Activated B cell treated with CpG ODN at 0.5 μM for 24 hours (primary cell): Measurements from ENCODE around the gene ZSWIM6. TPM values are rescaled to one million over a fixed set of nuclear protein-coding genes. Genes with fewer than 3 reads are reported as not detected.

ENCODE experiments used
- ATAC-seq: fragments of 200-7000 bp; cut with Tn5 transposase; one replicate; pipeline ENCODE4 v1.10.0; 2021; ENCODE audit warnings: low read depth, mild to moderate bottlenecking, moderate library complexity
- CTCF ChIA-PET: fragments of 350-600 bp; sonication (Branson Sonifier 250); formaldehyde crosslinking; loops from one replicate; lab custom pipeline; 2021; ENCODE audit warnings: antibody characterized with exemption; lab: Charles Lee
- POLR2A ChIA-PET: fragments of 350-600 bp; sonication (Branson Sonifier 250); formaldehyde crosslinking; loops from one replicate; lab custom pipeline; 2021; ENCODE audit warnings: antibody characterized with exemption; lab: Charles Lee
- DNase-seq: peaks from one replicate; pipeline ENCODE4 v3.0.0; 2022
- H3K27ac Mint-ChIP-seq: one replicate; pipeline ENCODE4 v1.8.0; 2020; ENCODE audit warnings: mixed read lengths
- H3K27me3 Mint-ChIP-seq: one replicate; pipeline ENCODE4 v1.8.0; 2021; ENCODE audit warnings: mixed read lengths
- H3K36me3 Mint-ChIP-seq: one replicate; pipeline ENCODE4 v1.8.0; 2021; ENCODE audit warnings: low read depth, mixed read lengths
- H3K4me1 Mint-ChIP-seq: one replicate; pipeline ENCODE4 v1.8.0; 2021; ENCODE audit warnings: mixed read lengths
- H3K4me3 Mint-ChIP-seq: one replicate; pipeline ENCODE4 v1.8.0; 2020; ENCODE audit warnings: mild to moderate bottlenecking, mixed read lengths
- H3K9me3 Mint-ChIP-seq: one replicate; pipeline ENCODE4 v1.8.0; 2020; ENCODE audit warnings: mixed read lengths
- CTCF ChIP-seq: fragments of 200-600 bp; IDR thresholded peaks from one replicate; pipeline ENCODE4 v1.8.0; 2022; ENCODE audit warnings: antibody characterized with exemption, mild to moderate bottlenecking
- intact Hi-C: fragments of 100-400 bp; cut with micrococcal nuclease; formaldehyde crosslinking; loops from one replicate; pipeline ENCODE4 v1.15.1; 2024
- total RNA-seq: library from RNA; stranded (reverse); gene quantifications from 2 replicates; pipeline ENCODE4 v1.2.3, GENCODE V29; 2022

Gene ZSWIM6
- total RNA-seq, 1 donor from 2014 or later, result 8.5 TPM

- intact Hi-C loops, result loop anchor here (1.0 kb wide), 1 partner anchor 12 kb away; no protein-coding TSS in a partner anchor
- TF ChIP-seq CTCF, result no peak
- H3K27ac Mint-ChIP-seq, result peak overlapping the region; percentile 39
- no peaks in the 10 kb centered on the region for H3K9me3 Mint-ChIP-seq
- no peaks in the 10 kb centered on the region for H3K36me3 Mint-ChIP-seq
- peak overlapping the region; percentile 66 for H3K4me3 Mint-ChIP-seq
- ATAC-seq (peak; percentile 85), DNase-seq (no peak)
- H3K4me1 Mint-ChIP-seq, result peaks cover 25% of the 10 kb centered on the region
- H3K27me3 Mint-ChIP-seq, result peaks cover 6% of the 10 kb centered on the region
- CTCF ChIA-PET, result no interaction called here
- POLR2A ChIA-PET, result interaction anchor here (0.6 to 3.6 kb wide), 2 partner anchors 11 to 18 kb away, joined by 4 to 33 read pairs; partner anchors contain the start of gene ZSWIM6
Measured at GRCh38 chr5:61319388-61320146, 12.5 kb upstream of the ZSWIM6 start.

- ChIA-PET POLR2A (interaction anchor here (3.6 kb wide), 1 partner anchor 10 kb away, joined by 33 read pairs; the partner anchor contains the start of gene ZSWIM6), CTCF (no interaction called here)
- no peak for TF ChIP-seq CTCF
- intact Hi-C loops, result no loop called here
- Mint-ChIP-seq H3K4me1 (peaks cover 25% of the 10 kb centered on the region), H3K27me3 (peaks cover 11% of the 10 kb centered on the region), H3K9me3 (no peaks in the 10 kb centered on the region), H3K36me3 (no peaks in the 10 kb centered on the region), H3K4me3 (no peak overlapping the region), H3K27ac (no peak overlapping the region)
- ATAC-seq, result no peak
- DNase-seq, result no peak
Measured at GRCh38 chr5:61320860-61321259, 11.2 kb upstream of the ZSWIM6 start.

- no peak overlapping the region for H3K27ac Mint-ChIP-seq
- peaks cover 11% of the 10 kb centered on the region for H3K27me3 Mint-ChIP-seq
- no peak overlapping the region for H3K4me3 Mint-ChIP-seq
- CTCF ChIA-PET, result no interaction called here
- DNase-seq, result no peak
- H3K36me3 Mint-ChIP-seq, result no peaks in the 10 kb centered on the region
- H3K9me3 Mint-ChIP-seq, result no peaks in the 10 kb centered on the region
- intact Hi-C loops, result no loop called here
- peaks cover 25% of the 10 kb centered on the region for H3K4me1 Mint-ChIP-seq
- TF ChIP-seq CTCF, result no peak
- POLR2A ChIA-PET, result interaction anchor here (3.6 kb wide), 1 partner anchor 9 kb away, joined by 33 read pairs; the partner anchor contains the start of gene ZSWIM6
- no peak for ATAC-seq
Measured at GRCh38 chr5:61321669-61322068, 10.4 kb upstream of the ZSWIM6 start.

GRCh38 chr5:61322738-61323725, 9.0 kb upstream of the ZSWIM6 start:
- intact Hi-C loops, result no loop called here
- Mint-ChIP-seq H3K4me3 (no peak overlapping the region), H3K9me3 (no peaks in the 10 kb centered on the region), H3K27ac (no peak overlapping the region), H3K27me3 (peaks cover 15% of the 10 kb centered on the region), H3K4me1 (peaks cover 29% of the 10 kb centered on the region), H3K36me3 (no peaks in the 10 kb centered on the region)
- no peak for DNase-seq
- ChIA-PET POLR2A (interaction anchor here (3.6 kb wide), 1 partner anchor 8 kb away, joined by 33 read pairs; the partner anchor contains the start of gene ZSWIM6), CTCF (no interaction called here)
- ATAC-seq, result no peak
- TF ChIP-seq CTCF, result no peak
